A204.1 (cell line): Measurements from ENCODE around the gene PEX14.

Experiments
- FAIRE-seq: peaks from 2 replicates; lab custom pipeline; 2012; peaks lifted over from hg19 to GRCh38; lab: Jason Lieb, UNC

The PEX14 gene

DNA sequence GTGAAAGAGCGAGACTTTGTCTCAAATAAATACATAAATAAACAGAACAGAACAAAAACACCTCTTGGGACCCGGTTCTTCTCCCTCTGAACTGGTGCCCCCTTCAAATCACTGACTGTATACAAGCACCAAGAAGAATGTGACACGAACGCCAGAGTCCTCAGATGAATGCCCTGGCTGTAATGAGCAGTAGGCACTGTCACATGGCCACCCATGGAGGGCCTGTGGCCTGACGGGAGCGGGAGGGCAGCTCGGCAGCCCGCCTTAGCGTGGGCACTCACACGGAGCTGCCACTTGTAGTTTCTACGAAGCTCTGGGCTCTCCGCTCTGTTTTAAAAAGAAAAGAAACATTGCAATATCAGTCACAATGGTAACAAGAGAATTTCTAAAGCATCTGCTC lies 146.0 kb downstream of the PEX14 start:
- no peak for FAIRE-seq

DNA sequence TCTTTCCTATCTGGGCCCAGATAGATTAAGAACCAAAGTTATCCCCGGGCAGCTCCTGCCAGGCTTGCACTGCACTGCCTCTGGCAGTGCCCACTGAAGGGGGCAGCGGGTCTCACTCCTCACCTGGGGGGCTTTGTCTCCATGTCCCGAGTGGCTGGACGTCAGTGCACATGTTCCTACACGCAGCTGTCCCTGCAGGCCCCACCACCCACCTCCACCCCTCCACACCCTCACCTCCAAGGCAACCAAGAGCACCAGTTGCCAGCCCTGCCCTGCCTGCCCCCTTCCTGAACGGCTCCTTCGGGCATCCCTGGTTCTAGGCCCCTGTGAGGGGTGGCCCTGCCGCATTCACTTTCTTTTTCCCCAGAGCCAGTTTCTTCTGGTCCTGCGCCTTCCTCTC lies 147.2 kb downstream of the PEX14 start:
- FAIRE-seq: no peak

DNA sequence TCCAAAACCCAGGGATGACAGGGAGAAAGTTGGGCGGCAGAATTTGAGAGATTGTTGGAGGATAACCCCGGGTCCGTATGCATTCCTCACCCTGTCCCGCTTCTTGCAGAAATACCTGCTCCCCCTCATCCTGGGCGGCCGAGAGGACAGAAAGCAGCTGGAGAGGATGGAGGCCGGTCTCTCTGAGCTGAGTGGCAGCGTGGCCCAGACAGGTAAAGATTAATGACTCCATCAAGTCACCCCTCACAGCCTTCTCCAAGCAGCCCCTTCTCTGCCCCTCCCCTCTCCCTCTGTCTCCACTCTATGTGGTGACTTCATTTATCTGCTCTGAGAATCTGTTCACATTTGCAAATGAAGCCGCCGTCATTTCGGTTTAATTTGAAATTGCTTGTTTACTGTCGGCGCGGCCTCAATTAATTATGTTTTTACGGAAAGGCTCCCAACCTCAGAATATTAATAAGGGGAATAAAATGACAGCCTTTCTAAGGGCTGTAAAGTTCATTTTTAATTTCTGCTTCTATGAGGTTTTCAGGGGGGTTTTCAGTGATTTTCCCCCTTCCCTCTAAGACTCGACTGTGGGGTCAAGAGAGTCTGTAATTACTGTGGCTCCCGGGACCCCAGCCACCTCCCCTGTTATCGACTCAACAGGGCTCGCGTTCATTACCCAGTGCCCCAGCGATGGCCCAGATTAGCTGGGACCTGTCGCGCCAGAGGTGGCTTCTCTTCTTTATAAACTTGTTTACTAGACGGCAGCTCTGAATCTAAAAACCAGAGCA lies 148.3 kb downstream of the PEX14 start:
- FAIRE-seq: no peak

DNA sequence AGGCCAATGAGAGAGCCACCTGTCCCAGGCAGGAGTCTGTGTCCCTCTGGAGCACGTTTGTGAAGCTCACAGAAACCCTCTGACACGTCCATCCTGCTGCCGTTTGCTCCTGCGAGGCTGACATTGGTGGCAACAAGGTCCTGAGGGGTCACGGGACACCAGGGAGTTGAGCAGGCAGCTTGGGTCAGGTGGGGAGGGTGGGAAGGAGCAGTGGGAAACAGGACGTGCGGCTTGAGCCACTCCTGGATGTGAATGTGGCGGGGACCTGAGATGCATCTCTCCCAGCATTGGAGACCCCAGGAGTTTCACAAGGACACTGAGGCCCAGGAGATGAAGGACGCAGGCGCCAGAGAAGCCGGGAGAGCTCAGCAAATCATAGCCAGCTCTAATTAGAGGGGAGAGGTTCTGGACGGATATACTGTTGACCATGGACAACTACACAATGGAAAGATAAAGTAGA lies 149.0 kb downstream of the PEX14 start:
- no peak for FAIRE-seq

DNA sequence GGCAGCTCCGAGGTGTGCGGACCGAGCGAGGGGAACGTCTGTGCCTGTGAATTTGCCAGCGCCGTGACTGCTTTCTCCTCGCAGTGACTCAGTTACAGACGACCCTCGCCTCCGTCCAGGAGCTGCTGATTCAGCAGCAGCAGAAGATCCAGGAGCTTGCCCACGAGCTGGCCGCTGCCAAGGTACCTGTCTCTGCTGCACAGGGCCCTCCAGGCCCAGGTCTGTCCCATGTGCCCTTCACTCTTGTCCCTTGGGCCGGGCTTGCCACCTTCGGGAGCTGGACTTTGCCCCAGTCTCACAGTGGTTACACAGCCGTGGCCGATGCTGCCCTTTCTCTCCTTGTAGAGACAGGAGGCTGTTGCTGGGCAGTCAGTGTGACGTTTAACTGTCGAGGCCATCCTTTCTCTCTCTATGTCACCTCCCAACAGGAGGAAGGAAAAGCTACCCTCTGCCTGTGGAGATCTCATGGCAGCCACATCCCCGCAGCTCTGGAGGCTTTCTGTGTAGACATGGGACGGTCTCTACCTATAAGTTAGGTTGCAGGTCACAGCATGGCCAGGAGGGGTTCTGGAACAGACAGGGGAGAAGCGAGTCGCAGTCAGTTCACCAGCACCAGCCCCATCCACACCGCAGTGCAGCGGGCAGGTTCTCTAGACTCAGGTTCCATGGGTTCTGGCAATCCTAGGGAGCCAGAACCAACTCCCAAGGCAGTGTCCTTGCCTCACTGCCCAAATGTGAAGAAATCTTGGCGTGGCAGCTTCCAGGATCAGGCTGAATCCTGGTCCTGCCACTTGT lies 149.7 kb downstream of the PEX14 start:
- no peak for FAIRE-seq

DNA sequence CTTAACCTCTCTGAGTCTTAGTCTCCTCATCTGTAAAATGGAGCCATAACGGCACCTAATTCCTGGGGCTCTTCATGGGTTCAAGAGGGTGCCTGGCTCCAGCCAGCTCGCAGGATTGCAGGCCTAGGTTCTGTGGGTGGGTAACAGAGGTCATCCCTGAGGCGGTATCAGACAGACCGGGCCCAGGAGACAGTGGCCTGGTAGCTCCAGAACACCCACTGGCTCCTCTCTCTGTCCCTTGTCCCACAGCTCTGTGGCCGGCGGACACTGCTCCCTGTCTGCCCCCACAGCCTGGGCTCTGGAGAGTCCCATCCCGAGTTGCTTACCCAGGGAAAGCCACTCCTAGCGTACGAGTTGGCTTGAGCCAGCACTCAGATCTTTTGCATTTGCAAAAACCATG lies 150.3 kb downstream of the PEX14 start:
- FAIRE-seq: no peak

DNA sequence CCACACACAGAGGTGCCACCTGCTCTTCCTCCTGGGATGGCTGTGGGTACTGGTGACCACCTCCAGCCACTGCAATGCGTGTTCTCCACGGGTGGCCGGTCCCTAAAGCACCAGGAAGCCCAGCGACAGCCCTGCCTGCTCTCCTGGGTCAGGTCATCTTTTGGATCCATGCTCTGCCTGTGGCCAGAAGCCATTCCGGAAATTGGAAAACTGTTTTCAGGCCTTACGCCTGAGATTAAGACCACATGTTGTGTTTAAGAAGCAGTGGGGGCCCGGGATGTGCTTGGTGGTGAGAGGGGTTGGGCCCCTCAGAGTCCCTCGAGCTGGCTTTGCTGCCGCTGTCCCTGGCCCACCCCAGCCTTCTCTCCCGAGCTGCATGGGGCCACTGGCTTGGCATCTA lies 150.8 kb downstream of the PEX14 start:
- FAIRE-seq: no peak

DNA sequence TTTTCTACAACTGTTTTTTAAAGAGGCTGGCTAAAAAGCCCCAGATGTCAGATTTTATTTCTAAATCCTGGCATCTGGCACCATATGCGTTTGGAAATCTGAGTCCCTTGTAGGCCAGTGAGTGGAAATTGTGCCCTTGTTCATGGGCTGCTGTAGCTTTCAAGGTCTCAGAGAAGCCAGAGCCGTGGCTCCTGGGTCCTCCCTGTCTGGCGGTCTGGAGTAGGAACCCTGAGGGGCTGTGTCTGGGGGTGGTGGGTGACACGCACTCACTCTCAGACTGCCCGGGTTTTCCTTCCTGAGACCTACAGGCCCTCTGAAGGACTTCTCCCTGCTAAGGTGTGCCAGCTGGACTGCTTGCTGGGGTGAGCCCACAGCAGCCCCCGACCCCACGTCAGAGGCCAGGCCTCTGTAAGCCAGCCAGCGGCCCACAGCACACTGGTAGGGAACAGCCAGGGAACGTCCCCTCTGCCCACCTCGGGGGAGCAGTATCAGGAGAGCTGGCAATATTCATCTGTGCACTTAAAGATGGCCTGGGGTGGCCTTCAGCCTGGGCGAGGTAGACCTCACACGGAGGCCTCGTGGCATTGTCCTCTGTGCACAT lies 151.5 kb downstream of the PEX14 start:
- no peak for FAIRE-seq

DNA sequence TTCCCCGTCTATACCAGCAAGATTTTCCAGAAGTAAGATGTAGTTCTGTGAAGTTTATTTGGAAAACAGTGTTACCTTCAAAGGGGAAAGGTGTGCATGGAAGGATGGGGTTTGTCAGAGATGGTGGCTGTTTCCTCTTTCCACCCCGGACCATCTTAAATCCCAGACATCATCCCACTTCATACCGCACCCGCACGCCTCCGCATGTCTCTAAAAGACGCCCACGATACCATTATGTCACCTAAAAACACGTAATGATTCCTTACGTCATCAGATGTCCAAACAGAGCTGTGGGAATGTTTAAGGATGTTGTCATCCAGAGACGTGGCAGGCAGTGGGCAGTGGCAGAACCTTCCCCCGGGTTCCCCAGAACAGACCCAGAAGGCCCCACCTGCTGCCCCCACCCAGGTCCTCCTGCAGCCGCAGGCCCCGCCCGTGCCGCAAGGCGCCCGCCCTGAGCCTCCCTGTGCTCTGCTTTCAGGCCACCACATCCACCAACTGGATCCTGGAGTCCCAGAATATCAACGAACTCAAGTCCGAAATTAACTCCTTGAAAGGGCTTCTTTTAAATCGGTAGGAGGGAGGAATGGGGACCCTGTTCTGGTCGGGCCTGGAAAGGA lies 152.2 kb downstream of the PEX14 start:
- FAIRE-seq: no peak

DNA sequence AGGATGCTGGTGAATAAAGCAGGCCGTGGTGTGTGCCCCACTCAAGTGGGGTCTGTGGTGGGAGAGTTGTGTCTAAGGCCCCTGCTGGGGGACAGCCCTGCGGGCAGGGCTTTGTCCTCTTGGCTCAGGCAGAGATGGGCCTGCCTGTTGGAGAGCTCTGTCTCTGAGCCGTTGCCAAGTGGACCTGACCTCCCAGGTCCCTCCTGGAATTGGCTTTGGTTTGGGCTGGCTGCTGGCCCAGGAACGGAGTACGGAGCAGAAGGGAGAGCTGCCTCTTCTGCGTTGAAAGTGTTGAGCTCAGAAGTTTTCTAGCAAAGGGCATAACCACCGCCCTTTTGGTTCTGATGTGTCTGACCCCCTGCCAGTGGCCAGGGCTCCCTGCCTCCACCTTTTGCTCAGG lies 153.9 kb downstream of the PEX14 start:
- no peak for FAIRE-seq

DNA sequence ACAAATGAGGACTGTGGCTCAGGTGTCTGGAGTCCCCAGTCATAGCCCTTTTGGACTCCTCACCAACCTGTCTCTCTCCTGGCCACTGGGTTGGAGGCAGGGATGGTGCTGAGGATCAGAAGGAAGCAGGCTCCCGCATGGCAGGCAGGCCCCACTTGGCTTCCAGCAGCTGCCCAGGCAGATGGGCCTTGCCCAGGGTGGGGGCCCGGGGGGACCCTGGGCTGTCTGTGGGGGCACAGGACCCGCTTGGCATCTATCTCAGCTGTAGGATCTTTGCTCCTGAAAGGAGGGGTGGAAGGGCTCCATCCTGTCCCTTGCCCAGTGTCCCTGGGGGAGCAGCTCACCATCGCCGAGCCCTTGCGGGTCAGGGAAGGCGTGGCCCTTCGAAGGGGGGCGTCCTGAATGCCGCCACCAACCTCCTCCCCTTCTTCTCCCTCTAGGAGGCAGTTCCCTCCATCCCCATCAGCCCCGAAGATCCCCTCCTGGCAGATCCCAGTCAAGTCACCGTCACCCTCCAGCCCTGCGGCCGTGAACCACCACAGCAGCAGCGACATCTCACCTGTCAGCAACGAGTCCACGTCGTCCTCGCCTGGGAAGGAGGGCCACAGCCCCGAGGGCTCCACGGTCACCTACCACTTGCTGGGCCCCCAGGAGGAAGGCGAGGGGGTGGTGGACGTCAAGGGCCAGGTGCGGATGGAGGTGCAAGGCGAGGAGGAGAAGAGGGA lies 154.5 kb downstream of the PEX14 start:
- FAIRE-seq: no peak

DNA sequence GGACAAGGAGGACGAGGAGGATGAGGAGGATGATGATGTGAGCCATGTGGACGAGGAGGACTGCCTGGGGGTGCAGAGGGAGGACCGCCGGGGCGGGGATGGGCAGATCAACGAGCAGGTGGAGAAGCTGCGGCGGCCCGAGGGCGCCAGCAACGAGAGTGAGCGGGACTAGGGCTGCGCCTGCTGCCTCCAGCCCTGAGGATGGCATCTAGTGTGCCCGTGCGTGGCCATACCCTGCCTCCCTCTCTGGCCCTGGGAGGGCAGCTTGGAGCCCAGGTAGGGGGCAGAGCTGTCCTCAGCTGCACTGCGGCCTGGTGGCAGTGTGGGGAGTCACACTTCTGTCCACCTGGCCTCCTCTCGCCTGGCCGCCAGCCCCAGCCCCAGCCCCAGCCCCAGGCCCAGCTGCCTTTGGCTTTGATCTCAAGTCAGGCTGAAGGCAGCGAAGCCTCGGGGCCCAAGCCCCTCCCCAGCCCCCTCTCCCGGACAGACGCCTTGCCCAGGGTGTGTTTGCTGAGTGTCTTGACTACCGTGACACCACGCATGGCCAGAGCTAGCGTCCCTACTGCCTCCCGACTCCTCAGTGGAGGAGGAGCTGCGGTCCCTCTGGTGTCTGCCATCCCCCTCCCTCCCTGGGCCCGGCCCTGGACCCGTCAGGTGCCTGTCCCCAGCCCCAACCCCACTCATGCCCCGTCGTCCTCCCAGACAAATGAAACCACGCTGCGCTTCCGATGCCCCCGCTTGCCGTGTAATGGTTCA lies 155.2 kb downstream of the PEX14 start:
- no peak for FAIRE-seq

DNA sequence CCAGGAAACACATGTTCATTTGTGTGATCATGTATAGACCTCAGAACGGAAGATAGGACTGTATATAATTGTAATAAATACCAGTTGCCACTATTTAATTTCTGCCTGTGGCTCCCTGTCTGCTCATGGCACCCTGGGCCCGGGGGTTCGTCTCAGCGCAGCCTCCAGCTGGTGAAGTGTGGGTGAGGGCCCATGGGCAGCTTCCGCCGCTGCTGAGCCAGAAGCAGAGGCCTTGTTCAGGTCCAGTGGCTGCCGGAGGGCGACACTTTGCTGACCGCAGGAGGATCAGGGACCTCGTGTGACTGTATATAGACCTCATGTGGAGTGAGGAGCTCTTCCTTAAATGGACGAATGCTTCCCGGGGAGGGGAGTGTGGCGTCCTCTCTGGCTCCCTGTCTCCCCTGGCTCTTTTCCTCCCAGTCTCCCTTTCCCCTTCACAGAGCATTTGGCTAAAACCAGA lies 155.9 kb downstream of the PEX14 start:
- no peak for FAIRE-seq

DNA sequence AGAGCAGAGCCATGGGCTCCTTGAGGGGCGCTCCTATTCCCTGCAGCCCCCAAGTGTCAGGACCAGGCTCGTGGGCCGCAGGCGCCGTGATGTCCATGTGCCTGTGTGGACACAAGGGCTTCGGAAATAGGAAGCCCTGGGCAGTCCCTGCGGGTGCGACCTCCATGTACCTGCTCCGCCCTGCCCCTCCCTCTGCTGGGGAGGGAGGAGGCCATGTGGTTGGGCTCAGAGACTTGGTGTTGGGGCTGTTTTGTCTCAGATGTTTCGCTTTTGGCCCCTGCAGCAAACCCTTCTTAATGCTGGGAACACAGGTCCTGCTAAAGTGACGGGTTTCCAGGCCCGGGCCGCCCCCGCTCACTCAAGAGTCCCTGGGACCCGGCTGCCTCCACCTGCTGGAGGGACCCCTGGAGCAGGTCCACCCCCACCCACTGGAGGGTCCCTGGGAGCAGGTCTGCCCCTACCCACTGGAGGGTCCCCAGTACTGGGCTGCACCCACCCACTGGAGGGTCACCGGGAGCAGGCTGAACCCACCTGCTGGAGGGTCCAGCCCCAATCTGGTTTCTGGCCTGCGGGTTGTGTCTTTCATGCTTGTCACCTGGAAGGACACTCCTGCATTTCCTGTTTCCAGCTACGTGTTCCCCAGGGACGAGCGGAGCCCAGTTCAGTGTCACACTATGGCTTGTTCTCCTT lies 156.5 kb downstream of the PEX14 start:
- no peak for FAIRE-seq

DNA sequence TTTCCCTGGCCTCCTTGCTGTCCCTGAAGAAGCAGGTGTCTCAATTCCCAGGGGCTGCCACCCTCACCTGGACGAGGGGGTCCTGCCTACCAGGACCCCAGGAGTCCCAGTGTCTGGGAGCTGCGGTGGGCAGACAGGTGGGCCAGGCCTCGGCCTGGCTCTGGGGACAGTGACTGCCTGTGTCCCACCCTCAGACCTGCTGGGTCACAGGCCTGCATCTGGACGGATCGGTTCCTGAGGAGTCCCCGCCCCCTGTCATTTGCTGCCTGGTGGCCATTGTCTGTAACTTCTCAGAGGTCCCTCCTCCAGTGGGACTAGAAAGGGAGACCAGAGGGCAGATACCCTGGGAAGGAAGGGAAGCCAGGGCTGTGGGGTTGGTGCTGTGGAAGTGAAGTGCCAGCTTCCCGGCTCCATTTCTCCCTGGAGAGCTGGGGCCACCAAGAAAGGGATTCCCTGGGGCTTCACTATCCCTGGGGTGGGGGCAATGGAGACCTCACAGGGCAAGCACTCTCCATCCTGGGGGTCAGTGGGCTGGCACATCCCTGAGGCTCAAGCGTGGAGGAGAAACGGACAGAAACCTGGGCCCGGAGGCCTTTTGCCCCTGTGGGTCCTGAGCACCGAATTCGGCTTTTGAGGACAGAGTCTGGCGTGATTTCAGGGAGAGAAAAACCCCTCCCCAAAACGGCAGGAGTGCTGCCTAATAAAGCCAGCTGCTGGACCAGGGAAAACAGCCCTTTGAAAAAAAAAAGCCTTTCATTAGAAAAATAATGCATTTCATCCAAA lies 157.3 kb downstream of the PEX14 start:
- FAIRE-seq: no peak

DNA sequence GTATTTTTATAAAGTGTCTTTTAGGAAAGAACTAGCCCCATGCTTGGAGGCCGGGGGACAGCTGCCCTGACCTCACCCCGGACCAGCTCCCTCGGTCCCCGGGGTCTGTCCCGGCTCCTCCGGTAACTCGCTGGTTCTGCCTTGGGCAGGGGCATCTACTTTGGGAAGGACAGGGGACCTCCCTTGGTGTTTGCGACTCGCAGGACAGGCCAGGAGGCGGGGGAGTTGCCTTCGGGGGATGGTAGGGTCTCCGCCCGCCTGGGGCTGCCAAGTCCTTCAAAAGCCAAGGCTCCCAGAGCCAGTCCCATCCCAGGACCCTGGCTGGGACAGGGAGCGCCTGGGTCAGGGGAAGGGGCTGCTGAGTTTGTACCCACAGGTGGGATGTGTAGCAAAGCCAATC lies 157.9 kb downstream of the PEX14 start:
- FAIRE-seq: no peak

DNA sequence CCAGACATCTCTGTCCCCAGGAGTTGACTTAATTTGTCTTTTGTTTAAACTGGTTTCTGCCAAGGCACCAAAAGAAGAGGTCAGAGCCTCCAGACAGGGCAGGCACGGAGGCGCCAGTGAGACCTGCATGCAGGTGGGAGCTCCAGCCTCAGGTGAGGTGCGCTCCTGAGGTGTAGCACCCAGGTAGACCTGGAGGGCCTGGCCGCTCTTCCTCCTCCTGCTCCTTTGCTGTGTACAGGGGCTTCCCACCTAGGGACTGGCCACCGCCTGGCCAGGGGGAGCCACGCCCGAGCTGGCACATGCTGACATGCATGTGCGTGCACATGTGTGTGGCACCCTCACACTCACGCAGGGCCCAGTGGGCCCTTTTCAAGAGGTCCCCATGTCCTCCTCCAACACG lies 158.7 kb downstream of the PEX14 start:
- FAIRE-seq: no peak

DNA sequence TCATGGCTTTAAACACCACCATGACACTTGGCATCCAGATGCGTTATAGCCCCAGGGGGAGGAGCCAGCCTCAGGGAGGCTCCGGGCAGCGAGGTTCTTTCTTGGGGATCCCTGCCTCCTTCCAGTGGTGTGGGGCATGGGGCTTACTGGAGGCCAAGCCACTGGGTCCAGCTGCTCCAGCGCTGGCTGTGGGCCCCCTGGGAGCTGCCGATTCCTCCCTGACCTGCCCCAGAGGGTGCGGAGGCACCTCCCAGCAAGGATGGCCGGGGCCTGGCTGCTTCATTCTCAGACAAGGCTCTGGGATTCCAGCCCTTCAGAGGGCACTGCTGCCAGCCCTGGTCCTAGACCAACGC lies 159.3 kb downstream of the PEX14 start:
- no peak for FAIRE-seq

DNA sequence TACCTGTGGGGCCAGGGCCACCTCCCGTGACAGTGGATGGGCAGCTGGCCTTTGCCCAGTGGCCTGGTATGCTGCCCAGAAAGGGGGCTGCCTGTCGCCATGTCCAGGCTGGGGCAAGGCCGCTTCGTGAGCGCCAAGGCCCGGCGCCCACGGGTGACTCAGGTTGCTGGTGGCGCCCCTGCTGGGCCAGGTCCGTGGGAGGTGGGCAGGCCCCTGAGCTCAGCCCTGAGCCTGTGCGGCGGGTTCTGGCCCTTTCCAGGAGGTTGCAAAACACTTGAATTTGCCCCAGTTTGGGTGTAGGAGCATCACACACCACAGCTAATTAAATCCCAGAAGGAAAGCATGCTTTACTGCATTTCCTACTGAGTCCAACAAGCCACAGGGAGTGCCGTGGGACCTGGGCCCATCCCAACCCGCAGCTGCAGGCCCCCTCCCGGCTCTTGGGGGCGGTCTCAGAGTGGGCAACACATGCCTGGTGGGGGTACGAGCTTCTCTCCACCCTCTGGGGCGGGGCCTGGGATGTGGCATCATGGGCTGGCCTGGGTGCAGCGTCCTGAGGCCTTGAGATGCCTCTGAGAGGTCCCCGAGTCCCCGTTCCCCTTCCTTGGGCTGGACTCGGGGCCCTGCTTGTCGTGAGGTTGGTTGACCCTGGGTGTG lies 159.8 kb downstream of the PEX14 start:
- no peak for FAIRE-seq
